Kidney capillary endothelial cell (primary cell): ENCODE data around the gene VTI1A.
A peak's percentile ranks its signal among the peaks of the same experiment; 100 is the strongest.

Source experiments
- DNase-seq: peaks from one replicate; pipeline ENCODE4 v3.0.0-alpha.2; 2018; ENCODE audit warnings: low spot score

VTI1A gene

DNA sequence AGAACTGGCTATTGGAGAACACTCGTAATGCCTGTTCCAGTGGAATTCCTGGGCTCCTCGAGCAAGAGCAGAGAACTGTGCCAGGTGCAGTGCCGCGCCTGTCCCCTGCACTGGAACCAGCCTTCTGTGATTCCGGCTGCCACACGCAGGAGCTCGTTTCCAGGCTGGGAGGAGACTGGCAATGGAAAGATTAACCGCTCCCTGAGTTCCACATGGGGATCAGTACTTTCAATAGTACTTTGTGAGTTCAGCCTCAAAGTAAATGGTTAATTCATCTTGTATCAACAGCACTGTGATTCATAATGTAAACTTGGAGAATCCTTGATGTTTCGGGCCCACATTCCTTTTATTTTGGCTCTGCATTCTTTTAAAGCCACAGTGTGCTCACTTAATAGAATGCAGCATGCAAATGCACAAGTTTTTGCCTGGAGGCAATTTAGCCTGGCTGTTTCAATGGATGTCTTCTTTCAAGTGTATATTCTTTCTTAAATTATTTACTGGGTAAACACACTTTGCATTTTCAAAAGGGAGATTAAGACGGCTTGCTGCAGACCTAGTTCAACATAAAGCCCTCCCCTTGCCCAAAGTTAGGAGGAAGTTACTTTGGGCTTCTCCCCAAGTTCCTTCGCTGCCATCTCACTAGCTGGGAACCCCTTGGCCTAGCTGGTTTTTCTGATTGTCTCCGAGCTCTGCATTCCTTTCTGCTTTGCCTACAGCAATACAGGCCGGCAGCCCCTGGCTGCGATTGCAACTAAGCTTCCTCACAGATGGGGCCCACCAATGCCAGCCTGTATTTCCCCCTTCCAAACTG, 364.9 kb downstream of the VTI1A start:
- peak; percentile 3 for DNase-seq

GRCh38 chr10:112812586-112812985, 365.6 kb downstream of the VTI1A start:
- no peak for DNase-seq

GRCh38 chr10:112813866-112814591, 367.0 kb downstream of the VTI1A start:
- no peak for DNase-seq

DNA sequence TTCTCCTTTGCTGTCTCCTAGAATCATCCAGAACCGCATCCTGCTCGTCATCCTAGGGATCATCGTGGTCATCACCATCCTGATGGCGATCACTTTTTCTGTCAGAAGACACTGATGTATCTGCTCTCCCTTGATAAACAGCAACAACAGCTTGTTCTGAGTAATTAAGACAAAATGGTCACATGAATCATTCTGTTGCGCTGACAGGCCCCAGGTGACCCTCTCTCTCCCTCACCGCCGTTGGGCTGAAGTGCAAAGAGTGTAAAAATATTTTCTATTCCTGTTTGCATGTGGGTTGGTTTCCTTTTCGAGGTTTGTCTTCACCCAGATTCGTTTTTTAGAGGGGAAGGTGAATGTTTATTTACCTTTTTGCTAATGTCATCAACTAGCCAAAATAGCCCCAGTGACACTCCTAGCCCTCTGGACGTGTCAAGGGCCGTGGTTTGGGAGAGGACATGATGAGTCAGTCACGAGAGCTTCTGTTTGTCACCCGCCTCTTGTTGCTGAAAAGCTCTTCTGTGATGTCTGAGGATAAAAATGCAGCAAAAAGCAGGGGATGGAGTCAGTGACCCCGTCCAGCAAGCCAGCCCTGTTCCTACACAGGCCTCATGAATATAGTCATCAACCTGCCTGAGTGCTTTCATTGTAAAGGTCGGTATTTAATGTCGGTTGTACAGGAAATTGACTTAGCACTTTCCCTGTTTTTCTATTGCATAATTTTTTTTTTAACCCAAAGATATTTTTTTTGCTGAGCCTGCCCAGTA, 368.4 kb downstream of the VTI1A start:
- peak; percentile 1 for DNase-seq

- no peak for DNase-seq
These were observed 369.0 kb downstream of the VTI1A start for GRCh38 chr10:112816033-112816430.

DNA sequence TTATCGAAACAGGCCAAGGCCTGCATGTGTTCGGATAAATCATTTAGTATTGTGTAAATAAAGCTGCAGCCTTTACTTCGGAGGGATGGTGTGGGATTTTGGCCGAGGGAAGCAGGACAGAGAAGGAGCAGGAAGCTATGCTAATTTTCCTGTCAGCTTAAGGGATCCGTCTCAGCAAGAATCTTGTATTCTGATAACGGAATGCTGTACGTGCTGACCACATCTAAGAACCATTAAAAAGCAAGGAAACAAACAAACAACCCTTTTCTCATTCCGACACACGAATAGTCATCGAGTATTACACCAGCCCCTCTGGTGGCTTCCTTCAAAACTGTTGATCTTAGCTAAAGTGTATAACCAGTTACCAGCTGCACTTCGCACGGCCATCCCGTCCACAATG, 369.9 kb downstream of the VTI1A start:
- no peak for DNase-seq

GRCh38 chr10:112817981-112818777, 371.2 kb downstream of the VTI1A start:
- DNase-seq: no peak

- no peak for DNase-seq
These were observed 372.2 kb downstream of the VTI1A start for GRCh38 chr10:112819231-112819630.

DNA sequence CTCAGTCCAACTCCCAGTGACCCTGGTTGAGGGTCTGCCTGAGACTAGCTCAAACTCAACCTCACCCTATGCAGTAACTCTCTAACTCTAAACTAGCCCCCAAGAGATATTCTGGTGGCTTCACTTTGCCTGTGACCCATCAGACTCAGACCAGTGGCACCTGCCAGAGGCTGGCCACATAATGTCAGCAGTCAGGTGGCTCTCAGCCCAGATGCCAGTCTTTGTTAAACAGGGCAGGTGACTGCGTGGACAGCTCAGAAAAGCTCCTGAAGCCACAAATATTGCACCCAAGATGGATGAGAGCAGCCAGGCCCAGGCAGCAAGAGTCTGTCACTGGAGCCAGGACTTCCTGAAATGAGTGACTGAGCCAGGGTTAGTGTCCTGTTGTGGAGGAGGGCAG, 373.3 kb downstream of the VTI1A start:
- no peak for DNase-seq

- DNase-seq: no peak
These were observed 374.0 kb downstream of the VTI1A start for GRCh38 chr10:112821038-112821437.

- DNase-seq: no peak
These were observed 374.6 kb downstream of the VTI1A start for GRCh38 chr10:112821663-112822062.

- no peak for DNase-seq
These were observed 376.0 kb downstream of the VTI1A start for GRCh38 chr10:112823007-112823406.

DNA sequence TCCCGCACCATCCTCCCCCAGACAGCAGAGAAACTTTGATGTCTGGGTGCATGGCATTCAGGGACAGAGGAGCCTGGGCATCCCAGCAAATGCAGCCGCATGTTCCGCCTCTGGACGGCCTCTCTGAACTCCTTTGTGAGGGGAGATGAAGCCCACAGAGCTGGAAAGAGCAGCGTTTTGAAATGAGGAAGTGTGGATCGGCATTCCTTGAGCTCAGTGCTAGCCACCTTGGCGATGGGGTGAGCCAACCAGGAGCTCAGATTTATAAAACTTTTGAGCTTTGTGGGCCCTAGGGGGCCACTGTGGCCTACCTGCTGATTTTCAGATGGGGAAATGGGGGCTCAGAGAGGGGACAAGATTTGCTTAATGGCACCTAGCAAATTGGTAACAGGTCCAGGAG, 376.6 kb downstream of the VTI1A start:
- DNase-seq: no peak

DNA sequence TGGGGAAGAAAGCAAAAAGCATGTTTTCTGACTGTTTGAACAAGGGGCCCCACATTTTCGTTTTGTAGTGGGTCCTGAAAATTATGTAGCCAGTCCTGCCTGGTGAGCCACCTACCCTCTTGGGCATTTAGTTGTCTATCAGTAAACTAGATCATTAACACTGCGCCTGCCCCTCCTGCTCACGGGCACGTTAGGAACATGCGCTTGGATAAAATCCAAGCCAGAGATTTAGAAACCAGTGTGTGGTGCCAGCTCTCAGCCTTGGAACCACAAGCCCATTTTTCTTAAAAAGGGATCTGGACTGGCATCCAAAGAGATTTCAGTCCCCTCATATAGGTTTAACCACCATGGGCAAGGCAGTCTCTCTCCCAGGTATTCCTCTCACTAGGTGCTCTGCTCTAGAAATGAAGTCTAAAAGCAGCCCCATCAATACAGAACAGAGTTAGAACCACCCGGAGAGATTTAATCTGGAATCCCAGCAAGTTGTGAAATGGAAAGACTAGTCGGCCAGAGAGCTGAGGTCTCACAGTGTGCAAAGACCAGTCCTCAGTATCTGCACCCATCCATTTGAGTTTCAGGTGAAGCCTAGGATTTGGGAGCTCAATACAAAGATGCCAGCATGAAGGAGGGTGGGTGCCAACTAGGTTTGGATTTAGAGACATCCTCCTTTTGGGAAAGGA, 379.1 kb downstream of the VTI1A start:
- DNase-seq: no peak

DNA sequence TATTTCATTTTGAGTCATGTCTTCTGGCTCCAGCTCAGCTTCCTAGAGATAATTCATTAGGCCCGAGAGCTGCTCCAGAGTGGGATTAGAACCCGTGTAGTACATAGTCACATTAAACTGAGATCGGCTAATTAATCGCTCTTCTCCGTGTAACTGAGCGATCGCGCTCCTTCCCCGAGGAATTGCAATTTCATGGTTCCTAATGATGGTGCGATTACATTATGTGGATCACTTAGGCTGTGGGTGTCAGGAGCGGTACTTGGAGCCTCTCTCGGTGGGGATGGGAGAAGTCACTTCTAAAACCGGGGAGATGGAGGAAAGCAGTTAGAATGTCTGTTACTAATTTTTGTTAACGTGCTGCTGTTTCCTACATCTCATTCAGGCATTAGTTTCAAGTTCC, 380.1 kb downstream of the VTI1A start:
- no peak for DNase-seq

DNA sequence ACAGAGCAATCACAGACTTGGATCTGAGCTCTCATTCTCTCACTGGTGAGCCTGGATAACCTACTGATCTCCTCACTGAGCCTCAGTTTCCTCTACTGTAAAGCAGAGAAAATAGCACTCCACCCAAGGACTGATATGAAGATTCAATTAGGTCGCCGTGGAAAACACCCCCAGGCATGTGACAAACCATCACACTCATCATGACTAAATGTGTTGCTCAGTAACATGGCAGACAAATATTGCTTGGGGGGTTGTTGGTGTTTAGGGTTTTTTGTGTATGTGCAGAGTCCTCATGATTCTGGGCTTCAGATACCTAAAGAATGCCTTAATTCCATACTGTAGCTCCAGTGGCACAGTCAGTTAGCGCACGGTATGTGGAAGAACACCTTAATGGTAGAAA, 380.9 kb downstream of the VTI1A start:
- DNase-seq: no peak

DNA sequence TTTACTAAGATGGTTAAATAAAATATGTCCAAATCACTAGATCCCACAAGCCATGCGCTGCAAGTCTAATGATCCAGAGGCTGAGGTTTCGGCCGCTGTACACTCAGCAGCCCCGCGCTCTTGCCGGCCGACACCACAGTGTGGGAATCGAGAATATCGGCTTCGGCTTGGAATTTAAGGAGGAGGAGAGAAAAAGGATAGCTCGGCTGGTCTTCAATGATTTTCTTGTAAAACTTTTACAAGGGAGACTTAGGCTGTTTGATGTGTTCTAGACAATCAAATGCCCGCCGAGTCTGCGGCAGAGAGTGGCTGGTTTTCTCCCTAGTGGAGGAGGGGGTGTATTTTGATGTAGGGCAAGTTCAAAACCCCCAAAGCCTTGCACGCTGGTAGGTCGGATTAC, 384.8 kb downstream of the VTI1A start:
- DNase-seq: no peak

DNA sequence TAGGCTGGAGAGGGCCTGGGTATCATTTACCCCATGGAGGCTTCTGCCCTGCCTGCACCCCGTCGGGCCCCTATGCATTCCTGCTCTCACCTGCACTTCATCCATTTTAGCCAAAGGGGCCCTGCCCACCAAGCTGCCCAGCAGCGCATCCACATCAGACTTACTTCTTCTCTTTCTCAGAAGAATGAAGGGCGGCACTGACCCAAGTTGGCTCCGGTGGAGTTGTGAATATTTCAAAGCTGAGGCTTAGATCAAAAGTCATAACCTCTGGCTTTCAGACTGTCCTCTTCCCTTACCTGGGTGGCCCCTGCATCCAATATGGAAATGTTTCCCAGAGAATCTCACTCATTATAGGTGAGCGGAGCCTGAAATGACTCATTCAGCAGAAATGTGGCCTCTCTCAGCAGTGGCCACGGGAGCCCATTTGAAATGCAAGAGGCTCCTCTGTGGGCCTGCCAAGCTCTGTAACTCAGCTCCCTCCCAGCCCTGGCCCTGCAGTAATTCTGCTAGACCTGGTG, 385.4 kb downstream of the VTI1A start:
- DNase-seq: no peak

DNA sequence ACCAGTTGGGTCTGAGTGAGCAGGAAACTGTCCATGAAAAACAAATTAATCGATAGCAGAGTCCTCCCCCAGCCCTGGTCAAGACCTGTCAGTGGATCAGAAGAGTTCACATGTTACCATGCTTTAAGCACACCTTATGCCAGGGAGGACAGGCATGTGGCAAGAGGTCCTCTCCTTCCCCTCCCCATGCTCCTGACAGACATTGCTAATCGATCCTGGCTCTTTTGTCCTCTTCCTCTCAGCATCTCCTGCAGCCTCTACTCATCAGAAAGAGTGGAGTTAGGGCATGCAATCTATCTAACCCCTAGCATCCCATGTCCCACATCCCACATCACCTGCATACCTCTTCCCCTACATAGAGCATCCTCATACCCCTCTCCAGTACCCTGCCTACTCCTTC, 385.9 kb downstream of the VTI1A start:
- no peak for DNase-seq

DNA sequence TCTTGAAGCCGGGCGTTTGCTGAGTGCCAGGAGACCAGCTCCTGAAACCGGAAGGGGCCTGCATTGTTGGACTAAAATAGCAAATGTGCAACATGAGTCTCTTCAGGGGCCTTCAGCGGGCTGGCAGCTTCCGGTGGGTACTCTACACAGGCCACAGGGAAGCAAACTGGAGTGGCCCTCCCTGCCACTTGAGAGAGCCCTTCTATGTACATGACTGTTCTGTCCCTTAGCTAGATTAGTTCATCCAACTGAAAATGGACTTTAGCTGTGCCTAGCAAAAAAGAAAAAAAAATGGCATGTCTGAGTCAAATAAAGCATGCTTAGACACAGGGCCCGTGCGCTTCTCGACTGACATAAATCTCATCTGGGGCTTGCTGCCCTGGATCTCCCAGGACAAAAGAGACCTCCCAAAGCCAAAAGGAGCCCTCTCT, 387.8 kb downstream of the VTI1A start:
- peak; percentile 47 for DNase-seq

GRCh38 chr10:112835217-112835715, 388.3 kb downstream of the VTI1A start:
- DNase-seq: no peak
